ENCODE results near the gene WTIP.
"Not testable (repeated sequence)": the region's sequence is repeated elsewhere in the genome, so short reads cannot be mapped to it uniquely, and the experiment has no call there.

Gene WTIP

DNA sequence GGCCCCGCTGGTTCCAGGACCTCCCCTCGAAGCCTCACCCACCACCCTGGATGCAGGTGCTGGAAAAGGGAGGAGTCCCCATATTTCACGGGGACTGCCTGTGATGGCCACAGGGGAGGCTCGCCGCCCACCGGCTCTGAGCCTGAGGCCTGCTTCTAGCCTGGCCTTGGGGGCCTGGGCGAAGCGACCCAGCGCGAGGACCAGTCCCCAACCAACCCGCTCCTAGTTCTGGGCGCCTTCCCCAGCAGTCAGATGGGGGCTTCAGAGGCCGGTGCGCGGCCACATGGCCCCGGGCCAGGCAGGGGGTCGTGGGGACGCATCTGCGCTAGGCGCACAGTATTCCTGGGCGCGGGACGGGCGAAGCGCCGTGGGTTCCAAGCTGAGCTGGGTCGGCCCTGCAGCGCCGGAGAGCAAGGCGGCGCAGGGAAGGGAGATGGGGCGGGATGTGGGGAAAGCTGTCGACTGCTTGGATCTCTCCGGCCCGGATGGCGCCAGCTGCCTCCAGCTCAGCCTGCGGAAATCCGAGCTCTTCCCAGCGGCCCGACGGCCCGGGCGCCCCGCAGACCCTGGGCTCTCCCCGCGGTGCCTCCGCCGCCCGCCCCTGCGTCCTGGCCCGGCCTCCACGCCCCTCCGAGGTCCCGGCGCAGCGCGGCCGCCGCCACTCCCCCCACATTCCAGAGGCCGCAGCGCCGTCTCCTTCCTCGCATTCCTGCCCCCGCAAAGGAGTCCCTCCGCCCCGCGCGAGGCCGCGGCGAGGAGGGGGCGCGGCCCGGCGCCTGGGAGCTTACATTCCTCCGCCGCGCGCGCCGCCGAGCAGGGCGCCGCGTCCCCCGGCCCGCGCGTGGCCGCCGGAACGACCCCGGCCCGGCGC, at the start of gene WTIP:
TSS of gene WTIP (plus strand) at position 788 of the 871 bp plus-strand sequence. CDS start 217 bp downstream, outside the sequence.
- no peak for DNase-seq

DNA sequence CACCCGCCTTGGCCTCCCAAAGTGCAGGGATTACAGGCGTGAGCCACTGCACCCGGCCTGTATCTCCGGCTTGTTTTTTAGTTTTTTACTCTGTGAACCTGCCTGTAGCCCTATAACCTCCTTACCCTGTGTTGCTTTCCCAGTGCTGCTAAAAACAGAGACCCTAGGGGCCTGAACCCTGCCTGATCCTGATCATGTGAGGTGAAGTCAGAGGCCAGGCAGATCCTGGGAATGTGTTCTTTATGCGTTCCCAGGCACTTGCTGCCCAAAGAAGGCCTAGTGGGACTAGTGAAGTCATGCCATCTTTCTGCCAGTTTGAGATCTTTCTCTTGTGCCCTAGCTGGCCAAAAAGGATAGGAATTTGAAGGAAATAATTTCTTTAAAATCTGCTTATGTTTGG, 48.8 kb upstream of the WTIP start:
- DNase-seq: no peak

DNA sequence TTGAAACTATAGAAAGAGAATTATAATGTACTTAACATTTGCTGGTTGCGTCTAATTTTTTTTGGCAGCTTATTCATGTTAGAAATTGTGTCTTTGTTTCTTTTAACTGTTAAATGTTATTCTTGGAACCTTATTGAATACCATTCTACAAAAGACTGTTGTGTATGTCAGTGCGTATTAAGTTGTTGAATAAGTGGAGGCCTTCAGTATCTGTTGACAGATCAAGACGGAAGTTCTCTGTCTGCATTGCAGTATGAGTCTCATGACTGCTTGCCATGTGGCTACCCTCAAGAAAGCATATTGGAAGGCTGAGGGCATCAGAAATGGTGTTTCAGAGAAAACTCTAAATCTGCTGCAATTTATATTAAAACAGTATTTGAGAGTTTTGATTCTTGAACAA, 44.8 kb upstream of the WTIP start:
- DNase-seq: no peak

DNA sequence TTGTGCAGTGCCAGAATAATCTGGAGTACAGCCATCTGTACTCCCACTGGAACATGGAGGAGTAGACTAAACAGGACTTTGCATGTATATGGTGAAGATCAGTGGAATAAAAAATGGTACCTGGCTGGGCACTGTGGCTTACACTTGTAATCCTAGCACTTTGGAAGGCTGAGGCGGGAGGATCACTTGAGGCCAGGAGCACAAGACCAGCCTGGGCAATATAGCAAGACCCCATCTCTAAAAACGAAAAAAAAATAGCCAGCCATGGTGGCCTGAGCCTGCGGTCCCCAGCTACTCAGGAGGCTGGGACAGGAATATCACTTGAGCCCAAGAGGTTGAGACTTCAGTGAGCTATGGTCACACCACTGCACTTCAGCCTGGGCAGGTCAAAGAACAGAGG, 33.4 kb upstream of the WTIP start:
- DNase-seq: no peak

DNA sequence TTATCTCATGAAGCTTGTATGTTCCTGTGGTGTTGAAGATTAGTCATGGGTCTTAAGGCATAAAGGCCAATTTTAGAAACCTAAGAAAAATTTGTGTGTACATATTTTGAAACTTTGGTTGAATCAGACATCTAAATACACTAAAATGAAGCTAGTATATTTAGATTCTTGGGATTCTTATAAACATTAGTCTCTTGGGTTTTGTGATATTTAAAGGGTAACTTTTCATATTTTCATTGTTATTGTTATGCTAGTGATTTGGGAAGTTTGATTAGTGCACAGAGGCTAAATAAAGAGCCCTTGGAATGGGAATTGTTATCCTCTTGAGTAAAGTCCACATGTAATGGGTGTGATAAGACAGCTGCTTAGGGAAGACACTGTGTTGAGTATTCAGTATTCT, 28.8 kb upstream of the WTIP start:
- no peak for DNase-seq

DNA sequence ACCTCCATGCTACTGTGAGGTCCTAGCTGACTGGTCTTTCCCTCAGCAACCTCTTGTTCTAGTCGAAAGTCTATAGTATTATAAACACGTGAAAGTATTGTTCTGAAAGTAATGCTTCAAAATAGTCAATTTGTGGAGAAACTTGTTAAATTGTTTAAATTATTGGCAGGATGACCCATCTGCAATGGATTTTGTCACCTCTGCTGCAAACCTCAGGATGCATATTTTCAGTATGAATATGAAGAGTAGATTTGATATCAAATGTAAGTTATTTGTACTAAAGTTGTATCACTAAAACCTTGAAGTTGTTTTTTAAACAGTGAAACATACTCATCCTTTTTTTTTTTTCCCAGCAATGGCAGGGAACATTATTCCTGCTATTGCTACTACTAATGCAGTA, 27.5 kb upstream of the WTIP start:
- no peak for DNase-seq

DNA sequence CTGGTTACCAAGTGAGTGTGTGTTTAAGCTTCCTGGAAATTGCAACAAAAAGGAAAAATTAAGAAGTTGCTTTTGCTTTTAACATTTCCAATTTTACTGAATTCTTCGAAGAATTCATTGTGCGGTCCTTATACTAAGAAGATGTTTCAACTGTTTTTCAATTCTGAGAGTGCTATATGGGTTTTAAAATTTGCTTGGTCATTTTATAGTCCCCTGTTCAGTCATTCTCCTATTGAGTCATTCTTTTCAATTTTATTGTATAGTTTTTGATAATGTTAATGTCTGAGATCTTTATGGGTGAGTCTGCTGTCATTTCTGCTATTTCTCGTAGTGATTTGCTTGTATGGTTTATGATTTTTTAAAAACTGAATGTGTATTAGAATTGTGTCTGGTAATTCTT, 26.9 kb upstream of the WTIP start:
- no peak for DNase-seq

DNA sequence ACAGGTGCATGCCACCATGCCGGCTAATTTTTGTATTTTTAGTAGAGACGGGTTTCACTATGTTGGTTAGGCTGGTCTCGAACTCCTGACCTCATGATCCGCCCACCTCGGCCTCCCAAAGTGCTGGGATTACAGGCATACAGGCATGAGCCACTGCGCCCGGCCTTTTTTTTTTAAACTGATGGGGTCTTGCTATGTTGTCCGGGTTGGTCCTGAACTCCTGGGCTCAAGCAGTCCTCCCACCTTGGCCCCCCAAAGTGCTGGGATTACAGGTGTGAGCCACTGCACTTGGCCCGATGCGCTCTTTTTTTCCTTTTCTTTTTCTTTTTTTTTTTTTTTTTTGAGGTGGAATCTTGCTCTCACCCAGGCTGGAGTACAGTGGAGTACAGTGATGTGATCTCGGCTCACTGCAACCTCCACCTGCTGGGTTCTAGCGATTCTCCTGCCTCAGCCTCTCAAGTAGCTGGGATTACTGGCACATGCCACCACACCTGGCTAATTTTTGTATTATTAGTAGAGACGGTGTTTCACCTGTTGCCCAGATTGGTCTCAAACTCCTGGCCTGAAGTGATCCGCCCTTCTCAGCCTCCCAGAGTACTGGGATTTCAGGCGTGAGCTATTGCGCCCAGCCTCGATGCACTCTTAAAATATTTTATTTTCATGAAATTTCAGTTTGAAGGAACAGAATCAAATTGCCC, 25.6 kb upstream of the WTIP start:
- not testable (repeated sequence) for DNase-seq

DNA sequence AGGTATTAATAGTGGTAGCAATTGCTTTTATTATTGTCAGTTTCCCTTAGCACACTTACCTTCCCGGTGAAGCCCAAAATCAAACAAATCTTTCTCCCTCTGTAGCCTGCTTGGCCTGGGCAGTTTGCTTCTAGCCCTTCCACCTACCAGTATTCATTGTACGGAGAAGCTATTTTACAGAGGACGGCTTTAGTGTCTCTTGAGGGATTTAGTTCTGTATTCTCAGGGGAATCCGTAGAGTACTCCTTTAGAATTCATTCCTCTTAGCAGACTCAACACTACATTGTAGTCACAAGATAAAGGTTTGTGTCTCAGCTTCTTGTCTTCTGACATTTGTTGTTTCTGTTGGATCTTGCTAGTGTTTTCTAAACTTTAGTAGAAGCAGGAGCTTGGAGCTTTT, 24.1 kb upstream of the WTIP start:
- DNase-seq: no peak

DNA sequence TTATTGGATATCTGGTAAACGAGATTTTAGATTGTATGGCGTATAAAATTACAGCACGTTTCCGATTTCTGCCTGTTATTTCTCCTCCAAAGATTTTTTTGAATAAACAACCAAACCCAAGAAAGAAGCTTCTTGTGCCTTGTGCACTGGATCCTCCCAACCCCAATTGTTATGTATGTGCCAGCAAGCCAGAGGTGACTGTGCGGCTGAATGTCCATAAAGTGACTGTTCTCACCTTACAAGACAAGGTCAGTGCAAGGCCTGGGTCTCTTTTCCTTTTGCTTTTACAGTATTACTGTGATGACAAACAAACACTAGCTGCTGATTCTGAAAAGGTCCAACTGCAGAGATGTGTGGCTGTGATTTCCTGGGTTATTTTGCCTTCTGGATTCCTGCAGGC, 22.9 kb upstream of the WTIP start:
- no peak for DNase-seq

DNA sequence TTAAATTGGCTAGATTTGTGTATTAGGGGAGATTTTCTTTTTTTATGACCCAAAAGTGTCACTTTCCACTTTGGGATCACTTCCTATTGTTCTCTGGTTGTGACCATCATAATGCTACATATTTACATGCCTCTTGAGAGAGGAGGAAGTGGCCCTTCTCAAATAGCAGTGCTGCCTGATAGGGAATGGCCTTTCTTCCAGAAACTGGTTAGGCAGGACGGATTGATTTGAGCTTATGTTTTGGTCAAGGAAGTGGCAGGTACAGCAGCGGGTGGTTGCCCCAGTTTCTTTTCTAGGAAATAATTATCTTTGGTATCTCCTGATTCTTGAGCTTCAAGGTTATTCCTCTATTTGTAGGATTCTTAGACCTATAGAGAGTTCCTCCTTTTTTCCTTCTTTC, 21.9 kb upstream of the WTIP start:
- DNase-seq: peak; percentile 82

DNA sequence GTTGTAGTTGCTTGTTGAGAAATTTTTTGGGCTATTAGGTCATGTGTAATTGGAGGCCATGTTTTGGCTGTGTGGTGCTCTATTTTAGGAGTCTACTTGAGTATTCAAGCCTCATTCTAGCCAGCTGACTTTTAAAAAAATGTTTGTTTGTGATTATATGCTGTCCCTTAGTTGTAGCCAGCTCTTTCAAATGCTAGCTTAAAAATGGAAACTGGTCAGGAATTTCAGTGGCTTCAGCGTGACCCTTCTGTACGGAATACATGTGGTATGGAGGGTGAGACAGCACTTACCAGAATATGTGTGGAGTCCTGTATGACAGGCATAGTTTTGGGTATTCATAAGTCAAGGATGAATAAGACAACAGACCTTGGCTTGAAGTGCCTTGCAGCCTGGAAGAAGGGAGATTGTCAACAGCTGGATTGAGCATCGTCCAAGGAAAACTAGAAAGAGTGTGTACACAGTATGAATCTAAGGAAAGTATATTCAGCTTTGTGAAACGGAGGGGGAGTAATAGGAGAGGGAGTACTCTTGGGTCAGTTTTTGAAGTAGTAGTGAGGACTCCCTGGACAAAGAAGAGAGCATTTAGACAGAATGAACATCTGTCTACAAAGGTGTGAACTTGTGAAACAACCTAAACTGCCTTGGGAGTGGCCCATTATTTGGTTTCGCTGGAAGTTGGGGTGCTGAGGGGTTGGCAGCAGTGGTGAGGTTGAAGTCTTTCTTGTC, 20.0 kb upstream of the WTIP start:
- no peak for DNase-seq

DNA sequence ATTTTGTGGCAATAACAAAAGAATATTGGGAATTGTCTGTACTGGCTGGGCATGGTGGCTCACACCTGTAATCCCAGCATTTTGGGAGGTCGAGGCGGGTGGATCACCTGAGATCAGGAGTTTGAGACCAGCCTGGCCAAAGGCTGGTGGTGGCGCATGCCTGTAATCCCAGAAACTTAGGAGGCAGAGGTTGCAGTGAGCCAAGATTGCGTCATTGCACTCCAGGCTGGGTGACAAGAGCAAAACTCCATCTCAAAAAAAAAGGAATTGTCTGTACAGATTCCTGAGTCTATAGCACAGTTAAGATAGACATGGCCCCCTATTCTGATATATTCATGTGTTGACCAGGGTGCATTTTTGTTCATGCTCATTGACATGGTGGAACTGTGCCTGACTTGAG, 16.8 kb upstream of the WTIP start:
- DNase-seq: not testable (repeated sequence)

DNA sequence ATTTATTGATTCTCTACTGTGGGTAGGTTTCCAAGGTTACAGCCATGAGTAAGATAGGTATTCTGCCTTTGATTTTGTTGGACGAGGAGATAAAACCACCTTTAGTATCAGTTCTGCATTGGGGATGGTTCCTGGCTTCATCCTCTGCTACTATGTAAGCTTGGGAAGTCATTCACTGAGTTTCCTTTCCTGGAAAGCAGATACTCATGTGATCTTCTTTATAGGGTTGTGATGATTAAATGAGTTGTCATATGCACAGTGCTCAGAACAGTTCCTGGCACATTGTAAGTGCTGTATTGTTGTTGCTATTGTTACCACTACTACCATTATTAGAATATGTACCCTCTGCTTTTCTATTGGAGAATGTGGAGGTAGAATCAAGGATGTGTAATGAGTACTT, 13.1 kb upstream of the WTIP start:
- DNase-seq: no peak

DNA sequence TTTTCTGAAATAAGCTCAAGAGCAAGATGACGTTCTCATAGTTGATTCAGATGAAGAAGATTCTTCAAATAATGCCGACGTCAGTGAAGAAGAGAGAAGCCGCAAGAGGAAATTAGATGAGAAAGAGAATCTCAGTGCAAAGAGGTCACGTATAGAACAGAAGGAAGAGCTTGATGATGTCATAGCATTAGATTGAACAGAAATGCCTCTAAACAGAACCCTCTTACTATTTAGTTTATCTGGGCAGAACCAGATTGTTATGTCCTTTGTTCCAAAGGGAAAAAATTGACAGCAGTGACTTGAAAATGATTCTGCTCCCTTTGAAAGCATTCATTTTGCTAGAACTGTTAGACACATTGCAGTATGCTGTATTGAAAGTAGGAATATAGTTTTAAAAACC, 12.5 kb upstream of the WTIP start:
- not testable (repeated sequence) for DNase-seq

DNA sequence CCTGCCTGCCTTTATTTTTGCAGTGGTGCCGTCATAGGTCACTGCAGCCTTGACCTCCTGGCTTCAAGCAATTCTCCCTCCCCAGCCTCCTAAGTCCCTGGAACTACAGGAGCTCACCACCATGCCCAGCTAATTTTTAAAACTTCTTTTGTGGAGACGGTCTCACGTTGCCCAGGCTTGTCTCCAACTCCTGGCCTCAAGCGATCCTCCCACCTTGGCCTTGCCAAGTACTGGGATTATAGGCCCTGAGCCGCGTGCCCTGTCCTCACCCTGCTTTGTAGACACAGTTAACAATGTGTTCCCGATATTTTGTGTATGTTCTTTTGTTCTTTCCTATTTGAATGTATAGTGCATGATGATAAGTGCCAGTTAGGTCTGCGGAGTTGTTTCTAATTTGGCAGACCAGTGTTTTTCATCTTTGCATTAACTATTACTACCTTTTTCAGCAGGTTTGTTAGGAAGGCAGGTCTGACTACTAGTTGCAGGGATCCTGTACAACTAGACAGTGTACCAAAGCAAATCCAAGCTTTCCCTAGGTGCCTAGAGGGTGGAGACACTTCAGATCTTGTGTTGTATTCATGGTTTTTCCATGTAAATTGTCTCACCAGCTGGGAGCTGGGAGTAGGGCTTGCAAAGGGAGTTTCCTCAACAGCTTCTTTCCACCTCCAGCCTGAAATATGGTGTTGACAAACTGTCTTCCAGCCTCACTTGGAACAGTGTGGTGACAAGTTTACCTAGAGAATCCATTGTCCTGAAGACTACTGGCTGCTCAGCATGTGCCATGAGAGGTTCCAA, 9.5 kb upstream of the WTIP start:
- DNase-seq: no peak

DNA sequence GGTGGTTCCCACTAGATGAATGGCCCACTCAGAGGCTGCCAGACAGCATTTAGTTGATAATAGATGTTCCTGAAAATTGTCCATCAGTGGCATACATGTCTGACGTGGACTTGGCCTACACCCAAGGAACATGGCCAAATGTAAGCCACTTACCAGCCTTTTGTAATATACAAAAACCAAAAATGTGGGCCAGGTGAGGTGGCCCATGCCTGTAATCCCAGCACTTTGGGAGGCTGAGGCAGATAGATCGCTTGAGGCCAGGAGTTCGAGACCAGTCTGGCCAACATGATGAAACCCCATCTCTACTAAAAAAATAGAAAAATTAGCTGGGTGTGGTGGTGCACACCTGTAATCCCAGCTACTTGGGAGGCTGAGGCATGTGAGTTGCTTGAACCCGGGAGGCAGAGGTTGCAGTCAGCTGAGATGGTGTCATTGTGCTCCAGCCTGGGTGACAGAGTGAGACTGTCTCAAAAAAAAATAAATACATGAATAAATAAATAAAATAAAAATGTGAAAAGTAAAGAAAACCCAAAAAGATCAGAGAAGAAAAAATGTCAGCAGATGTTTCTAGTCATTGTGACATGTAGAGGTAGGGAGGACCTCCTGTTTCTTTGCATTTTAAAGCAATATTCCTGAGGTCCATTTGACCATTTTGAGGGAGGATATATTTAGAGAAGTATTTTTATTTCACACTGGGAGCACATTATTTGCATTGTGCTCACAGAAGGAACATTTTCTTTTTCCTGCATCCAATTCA, 7.1 kb upstream of the WTIP start:
- peak; percentile 39 for DNase-seq

DNA sequence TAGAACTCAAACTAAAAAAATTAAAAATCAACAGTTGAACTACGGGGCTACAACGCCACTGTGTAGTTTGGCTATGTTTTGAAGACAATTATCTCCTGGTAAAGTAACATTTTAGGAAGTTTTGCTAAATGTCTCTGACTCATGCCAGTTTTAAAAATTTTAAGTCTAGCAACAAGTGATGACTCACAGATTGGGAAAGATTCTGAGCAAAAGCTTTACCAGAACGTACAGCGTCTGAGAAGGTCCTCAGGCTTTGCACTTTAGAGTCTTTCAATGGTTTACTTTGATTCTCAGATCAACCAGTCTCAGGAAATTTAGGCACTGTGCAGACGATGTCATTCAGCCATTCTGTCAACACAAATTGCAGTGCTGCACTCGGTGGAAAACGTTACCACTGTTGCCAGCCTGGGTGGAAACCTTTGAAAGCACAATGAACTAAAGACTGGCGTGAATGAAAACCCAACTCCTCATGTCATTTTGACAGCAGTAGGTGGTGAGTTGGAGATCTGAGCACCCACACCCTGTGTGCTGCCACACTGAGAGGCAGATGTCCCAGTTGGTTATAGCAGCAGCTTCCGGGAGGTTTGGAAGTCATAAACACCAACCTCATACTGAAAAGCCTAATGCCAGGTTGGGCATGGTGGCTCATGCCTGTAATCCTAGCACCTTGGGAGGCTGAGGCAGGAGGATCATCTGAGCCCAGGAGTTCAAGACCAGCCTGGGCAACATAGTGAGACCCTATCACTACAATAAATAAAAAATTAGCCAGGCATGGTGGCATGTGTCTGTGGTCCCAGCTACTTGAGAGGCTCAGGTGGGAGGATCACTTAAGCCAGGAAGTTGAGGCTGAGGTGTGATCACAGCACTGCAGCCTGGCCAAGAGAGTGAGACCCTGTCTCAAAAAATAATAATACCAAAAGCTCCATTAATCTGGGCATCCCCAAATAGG, 6.3 kb upstream of the WTIP start:
- no peak for DNase-seq

DNA sequence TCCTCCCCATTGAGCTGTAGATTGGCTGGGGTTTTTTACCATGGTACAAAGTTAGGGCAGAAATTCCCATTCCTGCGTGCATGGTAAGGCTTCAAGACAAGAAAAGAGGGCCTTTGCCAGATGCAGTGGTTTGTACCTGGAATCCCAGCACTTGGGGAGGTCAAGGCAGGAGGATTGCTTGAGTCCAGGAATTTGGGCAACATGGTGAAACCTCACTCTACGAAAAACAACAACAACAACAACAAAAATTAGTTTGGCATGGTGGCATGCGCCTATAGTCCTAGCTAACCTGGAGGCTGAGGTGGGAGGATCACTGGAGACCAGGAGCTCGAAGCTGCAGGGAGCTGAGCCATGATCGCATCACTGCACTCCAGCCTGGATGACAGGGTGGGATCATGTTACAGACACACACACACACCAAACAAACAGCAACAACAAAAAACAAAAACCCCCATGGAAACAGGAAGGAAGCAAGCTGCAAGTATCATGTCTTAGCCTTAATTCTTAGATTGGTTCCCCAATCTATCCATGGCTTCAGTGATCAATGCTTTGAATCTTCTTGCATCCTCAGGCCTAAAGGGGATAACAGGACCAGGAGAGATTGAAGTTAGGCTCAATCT, 5.5 kb upstream of the WTIP start:
- no peak for DNase-seq

DNA sequence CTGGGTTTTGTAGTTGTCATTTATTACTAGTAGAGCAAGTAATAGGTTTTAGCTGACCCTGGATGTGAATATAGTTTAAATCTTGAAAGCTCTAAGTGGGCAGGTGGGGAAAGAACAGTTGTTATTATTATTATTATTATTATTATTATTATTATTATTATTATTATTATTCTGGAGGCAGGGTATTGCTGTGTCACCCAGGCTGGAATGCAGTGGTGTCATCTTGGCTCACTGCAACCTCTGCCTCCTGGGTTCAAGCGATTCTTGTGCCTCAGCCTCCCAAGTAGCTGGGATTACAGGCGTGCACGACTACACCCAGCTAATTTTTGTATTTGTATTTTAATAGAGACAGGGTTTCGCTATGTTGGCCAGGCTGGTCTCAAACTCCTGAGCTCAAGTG, 3.1 kb upstream of the WTIP start:
- not testable (repeated sequence) for DNase-seq
